Activated gamma-delta T cell (primary cell): ENCODE measurements around the gene TSEN54.

Experiments used
- DNase-seq: peaks from one replicate; lab custom pipeline; 2025; lab: John Stamatoyannopoulos, UW

Gene TSEN54

DNA sequence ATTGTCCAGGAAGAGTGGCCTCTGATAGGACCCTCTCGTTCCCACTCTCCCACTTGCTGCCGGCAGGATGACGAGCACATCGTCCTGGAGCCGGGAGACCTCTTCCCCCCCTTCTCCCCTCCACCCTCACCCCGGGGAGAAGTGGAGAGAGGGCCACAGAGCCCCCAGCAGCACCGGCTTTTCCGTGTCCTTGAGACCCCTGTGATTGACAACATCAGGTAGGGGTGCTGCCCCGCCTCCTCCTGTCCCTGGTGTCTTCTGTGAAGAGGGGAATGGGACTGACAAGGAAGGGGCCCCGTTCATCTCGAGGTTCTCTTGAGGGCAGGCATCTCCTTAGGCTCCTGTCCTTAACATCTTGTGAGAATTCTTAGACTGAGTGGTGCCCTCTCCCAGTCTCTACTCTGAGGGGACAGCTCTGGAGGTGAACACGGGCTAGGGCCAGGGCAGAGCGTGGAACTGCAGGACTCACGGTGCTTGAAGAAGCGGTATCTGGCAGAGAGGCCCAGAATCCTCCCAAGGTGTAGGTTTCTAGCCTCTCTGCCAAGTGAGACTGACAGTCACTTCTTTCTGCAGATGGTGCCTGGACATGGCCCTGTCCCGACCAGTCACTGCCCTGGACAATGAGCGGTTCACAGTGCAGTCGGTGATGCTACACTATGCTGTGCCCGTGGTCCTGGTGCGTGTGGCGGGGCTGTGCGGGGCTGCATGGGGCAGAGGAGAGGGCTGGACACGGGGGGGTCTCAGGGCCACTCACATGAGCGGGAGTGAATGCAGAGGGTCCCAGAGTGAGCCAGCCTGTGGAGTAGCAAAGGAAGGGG lies 27.4 kb upstream of the TSEN54 start:
- DNase-seq = no peak

DNA sequence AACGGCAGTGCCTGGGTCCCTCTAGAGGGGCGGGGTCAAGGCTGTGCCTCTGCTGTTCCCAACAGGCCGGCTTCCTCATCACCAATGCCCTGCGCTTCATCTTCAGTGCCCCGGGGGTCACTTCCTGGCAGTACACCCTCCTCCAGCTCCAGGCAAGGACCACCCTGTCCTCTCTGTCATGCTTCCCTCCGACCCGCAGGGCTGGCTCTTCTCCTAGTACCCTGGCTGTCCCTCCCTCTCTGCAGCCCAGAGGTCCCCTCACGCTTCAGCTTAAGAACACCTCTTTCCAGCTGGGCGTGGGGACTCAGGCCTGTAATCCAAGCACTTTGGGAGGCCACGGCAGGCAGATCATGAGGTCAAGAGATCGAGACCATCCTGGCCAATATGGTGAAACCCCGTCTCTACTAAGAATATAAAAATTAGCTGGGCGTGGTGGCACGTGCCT lies 26.8 kb upstream of the TSEN54 start:
- DNase-seq = no peak

DNA sequence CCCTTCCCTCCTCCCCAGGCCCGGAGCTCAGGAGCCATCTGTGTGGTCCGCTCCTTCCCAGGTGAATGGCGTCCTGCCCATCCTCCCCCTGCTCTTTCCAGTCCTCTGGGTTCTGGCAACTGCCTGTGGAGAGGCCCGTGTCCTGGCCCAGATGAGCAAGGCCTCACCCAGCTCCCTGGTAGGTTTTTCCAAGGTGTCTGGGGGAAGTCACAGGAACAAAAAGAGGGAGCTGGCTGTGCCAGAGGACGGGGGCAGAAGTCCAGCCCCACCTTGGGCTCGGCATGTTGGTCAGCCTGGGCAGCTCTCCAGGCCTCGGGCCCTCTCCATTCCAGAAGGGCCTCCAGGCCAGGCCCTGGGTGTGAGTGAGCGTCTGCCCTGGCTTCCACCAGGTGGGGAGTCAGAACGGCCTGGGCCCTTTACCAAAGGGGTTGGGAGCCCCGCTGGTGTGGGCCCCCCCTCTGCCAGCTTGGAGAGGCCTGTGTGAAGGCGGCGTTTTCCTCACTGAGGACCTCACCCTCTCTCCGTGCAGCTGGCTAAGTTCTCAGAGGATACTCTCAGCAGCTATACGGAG lies 26.1 kb upstream of the TSEN54 start:
- DNase-seq = no peak

DNA sequence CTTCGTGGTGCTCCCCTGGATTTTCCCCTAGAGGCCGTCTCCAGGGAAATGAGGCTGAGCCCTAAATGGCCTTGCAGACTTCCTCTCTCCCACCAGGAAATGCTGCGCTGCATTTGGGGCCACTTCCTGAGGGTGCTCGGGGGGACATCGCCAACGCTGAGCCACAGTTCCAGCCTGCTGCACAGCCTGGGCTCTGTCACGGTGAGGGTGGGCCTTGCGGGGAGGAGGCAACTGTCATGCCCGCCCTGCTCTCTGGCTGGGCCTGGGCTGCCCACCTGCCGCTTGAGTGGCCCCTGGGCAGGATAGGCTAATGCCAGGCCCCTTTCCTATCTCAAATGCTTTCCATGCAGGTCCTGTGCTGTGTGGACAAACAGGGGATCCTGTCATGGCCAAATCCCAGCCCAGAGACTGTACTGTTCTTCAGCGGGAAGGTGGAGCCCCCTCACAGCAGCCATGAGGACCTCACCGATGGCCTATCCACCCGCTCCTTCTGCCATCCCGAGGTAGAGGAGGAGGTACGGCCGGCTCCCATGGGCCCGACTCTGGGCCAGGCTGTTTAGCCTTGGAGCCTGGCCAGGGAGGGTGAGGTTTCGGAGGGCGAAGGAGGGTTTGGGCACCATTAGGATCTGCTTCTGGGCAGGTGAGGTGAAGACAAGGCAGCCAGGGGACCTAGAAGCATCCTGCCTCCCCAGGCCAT lies 25.2 kb upstream of the TSEN54 start:
- no peak for DNase-seq

DNA sequence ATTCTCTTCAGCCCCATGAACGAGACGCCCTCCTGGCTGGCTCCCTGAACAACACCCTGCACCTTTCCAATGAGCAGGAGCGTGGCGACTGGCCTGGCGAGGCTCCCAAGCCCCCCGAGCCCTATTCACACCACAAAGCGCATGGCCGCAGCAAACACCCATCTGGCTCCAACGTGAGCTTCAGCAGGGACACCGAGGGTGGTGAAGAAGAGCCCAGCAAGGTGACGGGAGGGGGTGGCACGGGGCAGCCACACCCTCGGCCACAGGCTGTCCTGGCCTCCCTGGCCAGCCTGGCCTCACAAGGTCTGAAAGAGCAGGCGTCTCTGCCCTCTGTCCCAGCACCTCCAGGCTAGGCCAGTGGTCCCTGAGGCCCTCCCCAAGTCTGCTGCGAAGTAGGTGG lies 24.6 kb upstream of the TSEN54 start:
- no peak for DNase-seq

DNA sequence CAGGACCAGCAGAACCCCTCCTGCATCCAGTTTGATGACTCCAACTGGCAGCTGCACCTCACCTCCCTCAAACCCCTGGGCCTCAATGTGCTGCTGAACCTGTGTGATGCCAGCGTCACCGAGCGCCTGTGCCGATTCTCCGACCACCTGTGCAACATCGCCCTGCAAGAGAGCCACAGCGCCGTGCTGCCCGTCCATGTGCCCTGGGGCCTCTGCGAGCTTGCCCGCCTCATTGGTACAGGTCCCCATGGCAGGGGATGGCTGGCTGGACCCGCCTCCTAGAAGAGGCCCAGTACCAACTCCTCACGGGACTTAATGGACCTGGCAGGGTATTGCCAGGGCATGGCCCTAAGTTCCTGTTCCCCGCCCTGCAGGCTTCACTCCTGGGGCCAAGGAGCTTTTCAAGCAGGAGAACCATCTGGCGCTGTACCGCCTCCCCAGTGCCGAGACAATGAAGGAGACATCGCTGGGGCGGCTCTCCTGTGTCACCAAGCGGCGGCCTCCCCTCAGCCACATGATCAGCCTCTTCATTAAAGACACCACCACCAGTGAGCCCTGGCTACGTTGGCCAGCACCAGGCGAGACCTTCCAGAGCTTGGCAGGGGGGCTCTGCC lies 23.7 kb upstream of the TSEN54 start:
- no peak for DNase-seq

DNA sequence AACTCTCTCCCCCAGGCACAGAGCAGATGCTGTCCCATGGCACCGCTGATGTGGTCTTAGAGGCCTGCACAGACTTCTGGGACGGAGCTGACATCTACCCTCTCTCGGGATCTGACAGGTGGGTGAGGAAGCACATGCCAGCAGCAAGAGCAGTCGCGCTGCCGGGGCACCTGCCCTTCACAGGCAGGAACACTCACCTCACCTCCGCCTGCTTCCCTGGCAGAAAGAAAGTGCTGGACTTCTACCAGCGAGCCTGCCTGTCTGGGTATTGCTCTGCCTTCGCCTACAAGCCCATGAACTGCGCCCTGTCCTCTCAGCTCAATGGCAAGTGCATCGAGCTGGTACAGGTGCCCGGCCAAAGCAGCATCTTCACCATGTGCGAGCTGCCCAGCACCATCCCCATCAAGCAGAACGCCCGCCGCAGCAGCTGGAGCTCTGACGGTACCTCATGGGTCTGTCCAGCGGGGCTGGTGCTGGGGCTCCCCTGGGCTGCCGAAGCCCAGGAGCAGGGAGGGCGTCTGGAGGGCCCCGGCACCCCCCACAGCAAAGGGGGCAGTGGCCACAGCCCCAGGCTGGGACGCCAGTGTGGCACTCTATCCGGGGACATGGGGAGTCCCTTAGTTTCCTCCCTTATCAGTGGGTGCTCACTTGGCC lies 22.7 kb upstream of the TSEN54 start:
- no peak for DNase-seq

DNA sequence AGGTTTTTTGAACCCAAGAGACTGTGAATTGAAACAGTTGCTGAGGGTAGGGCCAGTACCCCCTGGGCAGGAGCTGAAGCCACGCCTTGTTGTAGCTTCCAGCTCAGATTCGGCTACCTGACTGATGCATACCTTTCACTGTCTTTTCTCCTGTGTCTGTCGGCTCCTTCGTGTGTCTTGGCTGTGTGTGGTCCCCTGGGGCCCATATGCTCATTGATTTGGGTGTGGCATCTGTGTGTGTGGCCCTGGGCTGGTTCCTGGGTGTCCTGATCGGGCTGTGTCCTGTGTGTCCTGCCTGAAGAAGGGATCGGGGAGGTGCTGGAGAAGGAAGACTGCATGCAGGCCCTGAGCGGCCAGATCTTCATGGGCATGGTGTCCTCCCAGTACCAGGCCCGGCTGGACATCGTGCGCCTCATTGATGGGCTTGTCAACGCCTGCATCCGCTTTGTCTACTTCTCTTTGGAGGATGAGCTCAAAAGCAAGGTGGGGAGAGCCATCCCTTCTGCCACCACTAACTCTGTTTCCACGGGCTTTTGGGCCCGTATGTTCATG lies 21.9 kb upstream of the TSEN54 start:
- DNase-seq = no peak

DNA sequence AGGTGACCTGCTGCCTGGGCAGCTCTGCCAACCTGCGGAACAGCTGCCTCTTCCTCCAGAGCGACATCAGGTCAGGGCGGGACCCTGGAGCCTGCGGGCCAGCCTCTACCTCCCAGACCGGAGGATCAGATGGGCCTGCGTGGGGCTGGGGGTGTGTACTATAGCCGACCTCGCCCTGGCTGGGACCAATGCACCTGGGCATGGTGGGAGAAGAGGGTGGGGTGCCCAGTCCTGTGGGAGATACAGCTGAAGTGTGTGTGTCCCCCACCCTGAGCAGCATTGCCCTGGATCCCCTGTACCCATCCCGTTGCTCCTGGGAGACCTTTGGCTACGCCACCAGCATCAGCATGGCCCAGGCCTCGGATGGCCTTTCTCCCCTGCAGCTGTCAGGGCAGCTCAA lies 20.3 kb upstream of the TSEN54 start:
- DNase-seq = no peak

DNA sequence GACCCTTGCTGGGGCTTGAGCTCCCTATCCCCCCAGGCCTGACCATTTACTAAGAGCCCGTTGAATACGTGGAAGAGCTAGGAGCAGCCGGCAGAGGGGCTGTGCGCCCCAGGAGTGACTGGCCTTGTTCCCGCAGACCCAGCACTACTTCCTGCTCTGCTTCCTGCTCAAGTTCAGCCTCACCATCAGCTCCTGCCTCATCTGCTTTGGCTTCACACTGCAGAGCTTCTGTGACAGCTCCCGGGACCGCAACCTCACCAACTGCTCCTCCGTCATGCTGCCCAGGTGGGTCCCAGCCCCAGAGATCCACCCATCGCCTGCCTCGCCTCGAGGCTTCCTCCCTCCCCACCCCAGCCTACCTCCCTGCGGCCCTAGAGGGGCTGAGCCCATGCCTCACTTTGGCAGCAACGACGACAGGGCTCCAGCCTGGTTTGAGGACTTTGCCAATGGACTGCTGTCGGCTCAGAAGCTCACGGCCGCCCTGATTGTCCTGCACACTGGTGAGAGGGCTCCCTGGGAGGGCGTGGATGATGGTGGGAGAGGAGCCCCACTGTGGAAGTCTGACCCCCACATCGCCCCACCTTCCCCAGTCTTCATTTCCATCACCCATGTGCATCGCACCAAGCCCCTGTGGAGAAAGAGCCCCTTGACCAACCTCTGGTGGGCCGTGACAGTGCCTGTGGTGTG lies 18.1 kb upstream of the TSEN54 start:
- no peak for DNase-seq

DNA sequence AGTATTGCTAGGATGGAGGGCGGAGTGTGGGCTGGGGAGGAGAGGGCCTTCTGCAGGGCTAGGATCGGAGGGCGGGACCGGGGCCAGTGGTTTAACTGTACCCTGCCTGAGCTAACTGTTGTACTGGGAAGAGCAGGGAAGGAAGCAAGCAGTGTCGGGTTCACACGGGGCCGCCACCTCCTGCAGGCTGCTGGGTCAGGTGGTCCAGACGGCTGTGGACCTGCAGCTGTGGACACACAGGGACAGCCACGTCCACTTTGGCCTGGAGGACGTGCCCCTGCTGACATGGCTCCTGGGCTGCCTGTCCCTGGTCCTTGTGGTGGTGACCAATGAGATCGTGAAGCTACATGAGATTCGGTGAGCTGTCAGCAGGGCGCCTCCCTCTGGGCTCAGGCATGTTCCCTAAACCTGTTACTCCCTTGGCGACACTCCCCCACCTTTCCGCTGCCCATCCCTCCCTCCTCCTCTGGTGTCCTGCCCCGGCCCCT lies 17.6 kb upstream of the TSEN54 start:
- DNase-seq = no peak

DNA sequence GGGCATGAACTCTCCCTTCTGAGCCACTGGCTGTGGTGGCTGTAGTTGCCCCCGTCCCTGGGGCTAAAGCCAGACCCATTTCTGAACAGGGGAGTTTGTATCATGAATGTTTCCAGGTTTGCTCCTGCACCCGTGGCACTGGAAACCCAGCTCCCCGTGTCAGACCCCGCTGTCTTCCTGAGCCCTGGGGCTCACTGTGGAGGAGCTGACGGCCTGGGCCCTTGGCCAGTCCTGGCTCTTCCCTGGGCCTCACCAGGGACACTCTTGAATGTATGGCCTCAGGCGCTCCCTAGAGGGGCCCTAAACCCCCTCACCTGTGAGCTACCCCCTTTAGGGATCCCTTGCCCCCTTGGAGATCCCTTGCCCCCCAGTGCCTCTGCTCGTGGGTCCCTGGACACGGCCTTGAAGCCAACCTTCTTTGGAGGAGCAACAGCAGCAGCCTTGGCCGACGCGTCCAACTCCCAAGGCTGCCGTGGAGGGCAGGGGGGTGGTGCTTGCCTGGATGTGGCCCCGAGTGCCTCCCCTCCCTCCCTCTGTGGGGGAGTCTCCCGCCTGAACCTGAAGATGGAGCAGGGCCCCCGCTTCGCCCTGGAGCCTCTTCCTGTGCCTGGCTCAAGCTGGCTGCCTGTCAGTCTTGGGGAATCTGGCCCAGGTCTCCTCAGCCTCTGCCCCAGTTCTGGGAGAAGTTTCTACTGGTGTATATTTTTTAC lies 16.9 kb upstream of the TSEN54 start:
- DNase-seq = no peak

DNA sequence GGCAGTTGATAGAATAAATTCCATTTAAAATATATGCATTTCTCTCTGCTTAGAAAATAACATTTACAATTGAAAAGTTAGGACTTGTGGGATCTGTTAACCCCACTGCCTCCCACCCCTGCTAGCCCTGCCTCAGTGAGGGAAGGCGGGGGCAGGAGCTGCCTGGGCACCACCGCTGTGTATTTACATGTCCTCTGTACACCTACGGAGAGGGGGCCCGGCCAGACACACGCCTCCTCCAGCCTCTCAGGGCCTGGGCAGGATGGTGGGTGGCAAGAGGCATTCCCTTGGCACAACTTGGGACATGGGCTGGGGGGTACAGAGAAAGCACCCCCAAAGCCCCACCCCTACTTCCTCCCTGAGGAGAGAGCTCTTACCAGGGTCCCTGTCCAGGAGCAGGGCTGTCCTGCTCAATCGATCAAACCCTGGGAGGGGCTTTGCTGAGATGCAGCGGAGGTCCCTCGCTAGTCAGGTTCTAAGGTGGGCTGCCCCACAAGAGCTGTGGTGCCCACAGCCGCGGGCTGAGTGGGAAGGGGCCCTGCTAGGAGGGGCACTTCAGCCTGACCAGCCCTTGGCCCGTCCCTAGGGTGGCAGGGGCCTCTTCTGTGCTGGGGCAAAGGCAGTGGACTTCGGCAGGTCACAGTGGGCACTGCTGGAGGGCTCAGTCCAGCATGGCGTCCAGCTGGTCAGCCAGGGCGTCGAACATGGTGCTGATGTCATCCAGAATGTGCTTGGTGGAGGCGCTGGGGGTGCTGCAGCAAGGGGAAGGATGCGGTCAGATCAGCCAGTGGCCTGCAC lies 15.7 kb upstream of the TSEN54 start:
- no peak for DNase-seq

DNA sequence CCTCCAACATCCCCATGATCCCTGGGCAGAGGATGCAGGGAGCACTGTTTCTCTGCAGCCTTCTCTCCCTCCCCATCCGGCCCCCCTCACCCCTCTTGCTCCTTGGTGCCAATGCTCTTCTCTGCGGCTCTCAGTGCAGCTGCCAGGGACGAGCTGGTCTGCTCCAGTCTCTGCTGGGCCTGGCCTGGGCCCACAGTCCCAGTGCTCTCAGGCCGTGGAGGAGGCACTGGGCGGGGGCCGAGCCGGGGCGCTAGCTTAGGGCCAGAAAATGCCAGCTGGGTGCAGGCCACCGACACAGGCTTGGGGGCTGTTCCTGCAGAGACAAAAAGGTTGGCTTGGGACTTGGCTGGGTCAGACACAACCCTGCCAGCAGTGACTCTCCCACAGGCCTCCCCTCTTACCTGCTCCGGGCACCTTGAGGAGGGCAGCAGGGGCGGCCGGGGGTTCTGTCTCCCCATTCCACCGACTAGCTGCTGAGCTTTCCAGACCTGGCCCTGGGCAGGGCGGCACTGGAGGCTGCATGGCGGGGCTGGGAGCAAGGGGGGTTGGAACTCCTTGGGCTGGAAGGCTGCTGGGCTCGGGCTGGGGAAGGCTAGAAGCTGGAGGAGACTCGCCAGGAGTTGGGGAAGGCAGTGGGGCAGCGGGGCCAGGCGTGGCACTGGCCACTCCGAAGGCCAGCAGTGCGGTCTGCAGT lies 14.8 kb upstream of the TSEN54 start:
- DNase-seq = no peak

DNA sequence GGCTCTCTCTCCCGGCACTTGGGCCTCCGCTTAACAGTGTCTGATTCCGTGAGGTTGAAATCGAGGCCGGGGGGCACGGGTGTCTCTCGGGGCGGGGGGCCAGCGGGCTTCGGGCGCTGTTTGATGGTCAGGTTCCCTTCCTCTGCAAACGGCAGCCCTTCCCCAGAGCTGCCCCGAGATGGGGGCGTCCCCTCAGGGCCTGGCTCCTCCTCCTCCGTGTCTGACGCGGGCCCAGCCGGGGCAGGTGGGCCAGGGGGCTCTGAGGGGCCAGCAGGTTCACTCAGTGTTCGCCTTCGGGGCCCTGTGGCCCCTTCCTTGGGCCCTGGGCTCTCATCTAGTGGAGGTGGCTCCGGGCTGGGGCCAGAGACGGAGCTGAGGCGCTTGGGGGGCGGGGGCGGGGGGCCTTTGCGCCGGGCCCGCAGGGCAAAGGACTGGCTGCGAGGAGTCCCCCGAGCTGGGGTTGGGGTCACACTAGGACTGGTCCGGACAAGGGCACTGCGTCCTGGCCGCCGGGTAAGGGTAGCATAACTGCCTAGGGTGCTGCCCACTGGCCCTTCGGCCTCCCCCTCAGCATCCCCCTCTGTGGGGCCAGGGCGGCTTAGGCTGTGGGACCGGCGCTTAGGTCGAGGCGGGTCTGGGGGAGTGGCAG lies 14.1 kb upstream of the TSEN54 start:
- DNase-seq = no peak

DNA sequence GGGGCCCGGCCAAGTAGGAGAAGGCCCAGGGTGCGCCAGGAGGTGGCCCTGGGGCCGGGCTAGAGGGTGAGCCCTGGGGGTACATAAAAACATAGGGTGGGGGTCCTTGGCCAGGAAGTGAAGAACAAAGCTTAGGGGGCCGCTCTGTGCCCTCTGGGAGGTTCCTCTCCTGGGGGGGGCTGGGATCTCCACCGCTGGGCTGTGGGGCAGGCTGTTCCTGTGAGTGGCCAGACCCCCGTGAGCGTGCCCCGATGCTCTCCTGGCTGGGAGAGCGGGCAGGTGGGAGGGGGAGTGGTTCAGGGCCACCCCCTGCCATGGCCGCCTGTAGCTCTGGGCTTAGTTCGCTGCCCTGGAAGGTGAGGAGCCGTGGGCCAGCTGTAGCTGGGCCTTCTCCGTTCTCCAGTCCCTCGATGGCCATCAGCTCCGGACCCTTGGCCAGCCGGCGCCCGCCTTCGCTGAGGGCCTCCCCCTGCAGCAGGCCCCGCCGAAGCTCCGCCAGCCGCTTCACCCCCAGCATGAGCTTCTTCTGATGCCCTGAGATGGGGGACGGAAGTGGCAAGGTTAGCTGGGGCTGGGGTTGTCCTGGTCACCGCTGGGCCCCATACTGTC lies 13.5 kb upstream of the TSEN54 start:
- DNase-seq = no peak

DNA sequence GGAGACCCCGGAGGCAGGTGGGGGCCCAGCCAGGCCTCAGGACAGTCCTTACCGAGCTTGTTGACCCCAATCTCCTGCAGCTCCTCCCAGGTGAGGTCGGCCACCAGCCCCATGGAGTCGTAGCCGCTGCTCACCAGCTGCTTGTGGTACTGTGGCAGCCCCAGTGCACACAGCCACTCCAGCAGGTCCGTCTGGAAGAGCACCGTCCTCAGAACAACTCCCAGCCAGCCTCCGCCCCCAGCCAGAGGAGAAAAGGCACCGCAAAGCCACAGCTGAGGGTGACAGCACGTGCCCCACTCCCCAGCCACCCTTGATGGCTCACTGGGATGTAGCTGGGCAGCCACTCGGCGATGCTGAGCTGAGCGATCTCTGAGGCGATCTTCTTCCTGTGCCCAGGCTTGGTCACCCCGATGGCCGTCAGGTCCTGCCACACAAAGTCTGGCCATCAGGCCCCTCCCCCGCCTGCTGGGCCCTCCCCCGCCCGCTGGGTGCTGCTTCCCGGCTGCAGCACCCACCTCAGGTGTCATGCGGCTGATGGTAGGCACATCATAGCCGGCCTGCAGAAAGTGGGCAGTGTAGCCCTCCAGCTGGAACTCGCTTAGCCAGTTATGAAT lies 12.9 kb upstream of the TSEN54 start:
- DNase-seq = no peak

DNA sequence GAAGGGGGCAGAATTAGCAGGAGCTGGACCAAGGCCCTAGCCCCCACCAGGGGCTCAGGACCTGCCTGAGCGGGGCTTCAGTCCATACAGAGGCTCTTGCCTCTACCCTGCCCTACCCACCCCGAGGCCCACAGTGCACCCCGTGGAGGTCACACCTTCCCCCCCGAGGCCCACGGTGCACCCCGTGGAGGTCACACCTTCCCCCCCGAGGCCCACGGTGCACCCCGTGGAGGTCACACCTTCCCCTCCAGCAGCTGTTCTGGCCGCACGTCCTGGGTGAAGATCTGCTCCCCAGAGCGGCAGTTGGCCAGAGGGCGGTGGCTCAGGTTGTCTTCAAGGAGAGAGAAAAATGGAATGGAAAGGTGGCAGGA lies 12.4 kb upstream of the TSEN54 start:
- DNase-seq = no peak
